Activated CD8-positive, alpha-beta memory T cell treated with anti-CD3 and anti-CD28 coated beads, Interleukin-2, amount 50 U/mL, for 4 hours (primary cell): ENCODE results near the gene RREB1.

Experiments
- DNase-seq: peaks from one replicate; pipeline ENCODE4 v3.0.0-alpha.2; 2020

RREB1 gene

GRCh38 chr6:7196019-7196402, 88.2 kb downstream of the RREB1 start:
- no peak for DNase-seq

DNA sequence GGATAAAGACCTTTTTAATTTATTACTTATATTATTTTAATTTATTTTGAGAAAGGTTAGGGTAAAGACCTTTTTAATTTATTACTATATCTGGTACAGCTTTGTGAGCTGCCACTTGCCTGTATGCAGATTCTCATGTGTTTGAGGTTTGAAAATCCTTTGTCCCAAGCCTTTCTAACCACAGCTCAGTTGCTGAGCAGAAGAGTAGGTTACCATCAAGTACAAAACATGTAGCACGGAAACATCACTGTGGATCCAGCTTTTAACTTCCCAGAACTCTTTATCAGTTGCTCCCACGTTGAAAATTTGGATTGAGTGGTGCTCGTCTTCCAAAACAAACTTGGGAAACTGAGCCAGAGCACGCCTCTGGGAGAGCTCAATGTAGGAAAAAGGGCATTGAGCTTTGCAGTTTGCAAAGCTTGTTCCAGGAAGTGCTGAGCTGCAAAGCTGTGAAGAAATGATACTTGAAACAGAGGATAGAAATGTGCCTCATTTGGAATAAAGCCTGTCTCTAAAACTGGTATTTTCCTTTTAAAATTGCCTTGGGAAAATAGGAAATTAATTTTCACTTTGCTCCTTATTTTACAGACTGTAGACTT, 89.0 kb downstream of the RREB1 start:
- no peak for DNase-seq

GRCh38 chr6:7197747-7198146, 90.0 kb downstream of the RREB1 start:
- no peak for DNase-seq

GRCh38 chr6:7198833-7199800, 91.4 kb downstream of the RREB1 start:
- DNase-seq: no peak

- DNase-seq: no peak
Measured at GRCh38 chr6:7200598-7201443, 93.1 kb downstream of the RREB1 start.

DNA sequence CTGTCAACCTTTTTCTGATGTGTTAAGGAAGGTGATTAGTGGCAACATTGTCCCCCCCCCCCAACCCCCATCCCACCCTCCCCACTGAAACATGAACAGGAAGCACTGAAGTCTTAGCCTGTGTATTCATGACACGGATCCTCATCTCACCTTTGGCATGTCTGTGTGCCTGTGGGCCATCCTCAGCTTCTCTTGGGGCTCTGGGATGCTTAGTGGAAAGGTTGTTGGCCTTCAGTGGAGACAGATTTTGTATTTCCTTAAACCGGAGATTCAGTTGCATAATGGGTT, 93.6 kb downstream of the RREB1 start:
- DNase-seq: no peak

DNA sequence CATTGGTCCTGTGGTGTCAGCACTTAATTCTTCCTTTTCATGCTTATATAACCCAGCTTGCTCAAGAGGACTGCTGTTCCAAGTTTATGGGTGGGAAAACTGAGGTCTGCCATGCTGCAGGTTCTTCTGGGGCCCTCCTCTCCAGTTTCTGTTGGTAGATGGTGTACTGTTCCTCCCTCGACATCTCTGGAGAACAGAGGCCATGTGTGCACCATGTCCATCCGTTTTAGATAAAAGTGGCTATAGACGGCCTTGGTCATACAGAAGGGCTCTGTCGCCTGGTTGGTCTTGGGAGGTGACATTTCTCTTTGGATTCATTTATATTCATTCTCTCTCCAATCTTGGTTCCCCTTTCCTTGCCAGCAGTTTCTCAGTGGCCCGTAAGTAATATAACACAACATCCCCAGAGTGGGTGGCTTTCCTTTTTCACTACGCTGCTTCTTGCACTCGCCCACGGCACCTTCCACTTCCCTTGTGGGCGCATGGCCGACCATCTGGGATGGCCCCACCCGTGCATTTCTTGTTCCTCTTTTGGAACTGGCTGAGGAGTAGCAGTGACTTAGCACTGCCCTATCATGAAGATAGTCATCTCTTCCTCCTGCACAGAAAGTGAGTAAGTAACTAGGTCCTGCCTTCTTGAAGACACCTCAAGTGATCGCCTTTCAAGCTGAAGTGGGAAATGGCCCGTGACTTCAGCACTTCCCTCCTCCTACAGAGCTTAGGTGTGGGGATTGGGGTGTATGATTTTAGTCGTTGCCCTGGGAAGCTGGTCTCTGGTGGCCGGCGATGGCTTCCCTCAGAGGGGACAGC, 94.2 kb downstream of the RREB1 start:
- DNase-seq: no peak

- DNase-seq: no peak
Measured at GRCh38 chr6:7202950-7203349, 95.2 kb downstream of the RREB1 start.

DNA sequence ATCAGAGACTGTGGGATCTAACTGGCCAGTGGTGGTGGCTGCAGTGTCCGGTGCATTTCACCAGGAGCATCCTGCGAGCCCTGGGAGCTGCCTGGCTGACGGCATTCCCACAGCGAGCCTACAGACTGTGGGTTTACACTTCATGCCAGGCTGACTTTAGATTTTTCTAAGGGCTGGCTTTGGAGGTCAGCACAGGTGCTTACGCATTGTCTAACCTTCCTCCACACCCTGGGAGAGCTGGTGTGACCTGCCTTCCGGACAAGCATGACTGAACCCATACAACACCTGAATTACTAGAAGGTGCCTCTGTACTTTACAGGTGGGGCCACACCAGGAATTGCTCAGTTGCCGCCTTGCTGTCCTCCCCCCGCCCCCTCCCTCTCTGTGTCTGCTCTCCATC, 96.2 kb downstream of the RREB1 start:
- DNase-seq: no peak

DNA sequence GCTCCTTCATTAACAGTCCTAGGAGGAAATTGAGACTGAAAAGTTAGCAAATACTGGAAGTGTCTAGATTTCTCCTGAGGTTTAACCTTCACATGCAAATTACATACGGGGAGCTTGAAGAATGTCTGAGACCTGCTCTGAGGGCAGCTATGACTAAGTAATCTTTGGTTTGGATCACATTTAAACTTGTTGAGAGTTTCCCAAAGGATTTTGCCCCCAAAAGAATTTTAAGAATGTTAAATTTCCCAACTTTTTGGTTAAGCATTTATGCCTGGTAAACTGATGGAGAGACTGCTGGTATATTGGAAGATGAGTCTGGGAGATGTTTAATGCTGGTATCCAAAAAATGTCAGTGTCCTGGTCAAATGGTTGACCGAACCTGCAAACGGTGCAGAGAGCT, 97.0 kb downstream of the RREB1 start:
- no peak for DNase-seq

- no peak for DNase-seq
Measured at GRCh38 chr6:7207720-7208119, 100.0 kb downstream of the RREB1 start.

GRCh38 chr6:7213416-7213815, 105.7 kb downstream of the RREB1 start:
- DNase-seq: no peak

- DNase-seq: no peak
Measured at GRCh38 chr6:7214468-7214867, 106.7 kb downstream of the RREB1 start.

DNA sequence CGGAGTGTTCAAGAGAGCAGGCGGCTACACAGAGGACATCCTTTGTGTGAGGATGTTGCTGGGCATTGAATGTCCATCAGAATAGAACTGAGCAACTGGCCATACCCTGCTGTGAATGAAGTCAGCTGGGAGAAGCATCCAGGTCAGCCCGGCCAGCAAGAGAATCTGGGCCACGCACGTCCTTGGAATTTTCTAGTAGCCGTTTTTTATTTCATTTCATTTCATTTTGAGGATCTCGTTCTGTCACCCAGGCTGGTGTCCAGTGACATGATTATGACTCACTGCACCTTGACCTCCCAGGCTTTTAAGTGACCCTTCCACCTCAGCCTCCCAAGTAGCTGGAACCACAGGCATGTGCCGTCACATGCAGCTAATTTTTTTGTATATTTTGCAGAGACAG, 107.4 kb downstream of the RREB1 start:
- DNase-seq: no peak

GRCh38 chr6:7215798-7216231, 108.1 kb downstream of the RREB1 start:
- DNase-seq: no peak

- DNase-seq: no peak
Measured at GRCh38 chr6:7216941-7217621, 109.3 kb downstream of the RREB1 start.

- DNase-seq: no peak
Measured at GRCh38 chr6:7218406-7218988, 110.7 kb downstream of the RREB1 start.

GRCh38 chr6:7219310-7219709, 111.5 kb downstream of the RREB1 start:
- DNase-seq: no peak

DNA sequence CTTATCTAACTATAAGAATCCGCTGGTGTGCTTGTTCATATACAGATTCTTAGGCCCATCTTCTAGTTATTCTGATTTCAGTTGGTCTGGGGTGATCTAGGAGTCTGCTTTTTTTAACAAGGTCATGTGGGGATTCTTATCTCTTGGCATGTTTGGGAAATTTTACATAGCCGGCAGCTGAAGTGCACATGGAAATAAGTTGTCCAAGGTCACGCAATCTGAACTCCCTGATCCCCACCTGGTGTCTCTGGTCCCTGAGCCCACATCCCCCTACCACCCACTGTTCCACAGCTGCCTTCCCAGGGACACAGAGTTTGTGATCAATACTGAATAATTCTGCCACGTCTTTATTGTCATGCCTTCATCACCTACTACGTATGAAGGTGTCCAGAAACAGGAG, 114.4 kb downstream of the RREB1 start:
- DNase-seq: no peak

- DNase-seq: no peak
Measured at GRCh38 chr6:7224731-7225130, 117.0 kb downstream of the RREB1 start.

DNA sequence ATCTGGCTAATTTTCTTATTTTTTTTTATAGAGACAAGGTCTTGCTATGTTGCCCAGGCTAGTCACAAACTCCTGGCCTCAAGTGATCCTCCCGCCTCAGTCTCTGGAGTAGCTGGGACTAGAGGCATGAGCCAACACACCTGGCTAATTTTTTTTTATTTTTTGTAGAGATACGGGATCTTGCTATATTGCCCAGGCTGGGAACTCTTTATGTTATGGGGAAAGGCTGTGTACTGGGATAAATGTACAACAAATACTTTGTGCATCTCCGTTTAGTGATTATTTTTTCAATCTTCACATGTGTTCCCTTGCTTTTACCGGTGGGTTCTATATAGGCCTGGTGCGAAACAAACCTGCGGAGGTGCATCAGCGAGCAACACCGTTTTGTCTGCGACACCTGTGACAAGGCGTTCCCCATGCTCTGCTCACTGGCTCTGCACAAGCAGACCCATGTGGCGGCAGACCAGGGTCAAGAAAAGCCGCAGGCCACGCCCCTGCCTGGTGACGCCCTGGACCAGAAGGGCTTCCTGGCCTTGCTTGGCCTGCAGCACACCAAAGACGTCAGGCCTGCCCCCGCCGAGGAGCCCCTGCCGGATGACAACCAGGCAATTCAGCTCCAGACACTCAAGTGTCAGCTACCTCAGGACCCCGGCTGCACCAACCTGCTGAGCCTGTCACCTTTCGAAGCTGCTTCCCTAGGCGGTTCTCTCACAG, 121.1 kb downstream of the RREB1 start:
- DNase-seq: no peak
